HepG2 (cell line): Measurements from ENCODE around the gene NPBWR2. TPM values are rescaled to one million over a fixed set of nuclear protein-coding genes. Genes with fewer than 3 reads are reported as not detected.

Experiments used
- FOXM1 ChIP-seq: sonication (generic); formaldehyde crosslinking; IDR thresholded peaks from 2 replicates; pipeline ENCODE4 v1.5.0; 2020; ENCODE audit warnings: missing genetic modification reagents
- NFKBIZ ChIP-seq: IDR thresholded peaks from 2 replicates; pipeline ENCODE4 v1.6.1; 2018; ENCODE audit warnings: missing genetic modification reagents, missing compliant biosample characterization
- NPAS2 ChIP-seq: sonication (generic); formaldehyde crosslinking; IDR thresholded peaks from 2 replicates; pipeline ENCODE4 v1.8.0; 2022; ENCODE audit warnings: mild to moderate bottlenecking, missing genetic modification reagents, borderline replicate concordance
- PLRG1 ChIP-seq: fragments of 450-650 bp; conservative IDR thresholded peaks from 2 replicates; pipeline ENCODE4 v1.6.1; 2016
- RFXAP ChIP-seq: sonication (generic); formaldehyde crosslinking; IDR thresholded peaks from 2 replicates; pipeline ENCODE4 v1.4.0; 2020; ENCODE audit warnings: missing genetic modification reagents, borderline replicate concordance
- SALL1 ChIP-seq: sonication (generic); formaldehyde crosslinking; IDR thresholded peaks from 2 replicates; pipeline ENCODE4 v1.8.0; 2022; ENCODE audit warnings: mild to moderate bottlenecking, missing genetic modification reagents
- SALL2 ChIP-seq: sonication (generic); formaldehyde crosslinking; IDR thresholded peaks from 2 replicates; pipeline ENCODE4 v1.8.1; 2023; ENCODE audit warnings: mild to moderate bottlenecking, missing genetic modification reagents, inconsistent platforms
- SMYD3 ChIP-seq: sonication (generic); formaldehyde crosslinking; IDR thresholded peaks from 2 replicates; pipeline ENCODE4 v1.8.1; 2023; ENCODE audit warnings: mild to moderate bottlenecking, missing genetic modification reagents
- SP1 ChIP-seq, 2 experiments: fragments of 450-650 bp in 1 of 2; sonication (generic) in 1 of 2; formaldehyde crosslinking in 1 of 2; IDR thresholded peaks; 2 replicates each; pipeline versions ENCODE4 v1.4.0 to v1.6.1; 2016 to 2020; ENCODE audit warnings: missing genetic modification reagents in 1 of 2
- SRSF1 ChIP-seq: fragments of 200-400 bp; formaldehyde crosslinking; optimal IDR thresholded peaks from 2 replicates; pipeline ENCODE3; 2017; ENCODE audit warnings: mild to moderate bottlenecking, low read depth, low read length, moderate library complexity
- TFDP1 ChIP-seq: IDR thresholded peaks from 2 replicates; pipeline ENCODE4 v1.6.1; 2016; ENCODE audit warnings: missing compliant biosample characterization, missing genetic modification reagents, borderline replicate concordance
- ZFP36L1 ChIP-seq: sonication (generic); formaldehyde crosslinking; IDR thresholded peaks from 2 replicates; pipeline ENCODE4 v1.8.0; 2022; ENCODE audit warnings: mild to moderate bottlenecking, missing genetic modification reagents, moderate library complexity
- ZKSCAN1 ChIP-seq: fragments of 150-350 bp; IDR thresholded peaks from 2 replicates; pipeline ENCODE4 v1.6.1; 2014; ENCODE audit warnings: low read length
- ZNF225 ChIP-seq: sonication (generic); formaldehyde crosslinking; IDR thresholded peaks from 2 replicates; pipeline ENCODE4 v1.4.0; 2020; ENCODE audit warnings: mild to moderate bottlenecking, missing genetic modification reagents
- ZNF672 ChIP-seq: sonication (generic); formaldehyde crosslinking; IDR thresholded peaks from 2 replicates; pipeline ENCODE4 v1.8.1; 2022; ENCODE audit warnings: missing genetic modification reagents
- ZNF780A ChIP-seq: sonication (generic); formaldehyde crosslinking; IDR thresholded peaks from 2 replicates; pipeline ENCODE4 v1.8.0; 2022; ENCODE audit warnings: mild to moderate bottlenecking, missing genetic modification reagents, moderate library complexity
- ZNF83 ChIP-seq: sonication (generic); formaldehyde crosslinking; IDR thresholded peaks from 2 replicates; pipeline ENCODE4 v1.4.0; 2020; ENCODE audit warnings: missing genetic modification reagents, mild to moderate bottlenecking, borderline replicate concordance
- polyA plus RNA-seq, 8 experiments: library from polyadenylated mRNA; depleted of rRNA in 3 of 8; stranded (reverse) in 7 of 8; unstranded in 1 of 8; fragments of >200 nt; fragmentation: Illumina TruSeq in 4 of 8; extraction: Trizol in 4 of 8; gene quantifications; 2 replicates each; pipeline versions ENCODE4 v1.2.1 to v1.2.3, GENCODE V29; 2011 to 2016; ENCODE audit warnings: low read depth in 4 of 8, missing spikeins in 1 of 8, mixed read lengths in 1 of 8; ENCODE audit not compliant: insufficient read depth in 1 of 8
- total RNA-seq, 5 experiments: library from RNA; depleted of rRNA; stranded (reverse); fragments of >200 nt; fragmentation: Illumina TruSeq; extraction: Trizol; gene quantifications; 2 replicates each; pipeline ENCODE4 v1.2.3, GENCODE V29; 2016; ENCODE audit warnings: low read depth in 1 of 5
- TF ChIP-seq, protein P1 (sequence below): sonication (generic); formaldehyde crosslinking; IDR thresholded peaks from 2 replicates; pipeline ENCODE4 v1.4.0; 2020; ENCODE audit warnings: mild to moderate bottlenecking, missing genetic modification reagents
- TF ChIP-seq, protein P2 (sequence below): sonication (generic); formaldehyde crosslinking; IDR thresholded peaks from 2 replicates; pipeline ENCODE4 v1.5.1; 2020; ENCODE audit warnings: mild to moderate bottlenecking, moderate library complexity, missing genetic modification reagents

NPBWR2 gene
- total and polyA plus RNA-seq, 2 of the 13 experiments (the other 11 are each of a cell fraction or from before 2014, with no cell fraction given), result not detected

DNA sequence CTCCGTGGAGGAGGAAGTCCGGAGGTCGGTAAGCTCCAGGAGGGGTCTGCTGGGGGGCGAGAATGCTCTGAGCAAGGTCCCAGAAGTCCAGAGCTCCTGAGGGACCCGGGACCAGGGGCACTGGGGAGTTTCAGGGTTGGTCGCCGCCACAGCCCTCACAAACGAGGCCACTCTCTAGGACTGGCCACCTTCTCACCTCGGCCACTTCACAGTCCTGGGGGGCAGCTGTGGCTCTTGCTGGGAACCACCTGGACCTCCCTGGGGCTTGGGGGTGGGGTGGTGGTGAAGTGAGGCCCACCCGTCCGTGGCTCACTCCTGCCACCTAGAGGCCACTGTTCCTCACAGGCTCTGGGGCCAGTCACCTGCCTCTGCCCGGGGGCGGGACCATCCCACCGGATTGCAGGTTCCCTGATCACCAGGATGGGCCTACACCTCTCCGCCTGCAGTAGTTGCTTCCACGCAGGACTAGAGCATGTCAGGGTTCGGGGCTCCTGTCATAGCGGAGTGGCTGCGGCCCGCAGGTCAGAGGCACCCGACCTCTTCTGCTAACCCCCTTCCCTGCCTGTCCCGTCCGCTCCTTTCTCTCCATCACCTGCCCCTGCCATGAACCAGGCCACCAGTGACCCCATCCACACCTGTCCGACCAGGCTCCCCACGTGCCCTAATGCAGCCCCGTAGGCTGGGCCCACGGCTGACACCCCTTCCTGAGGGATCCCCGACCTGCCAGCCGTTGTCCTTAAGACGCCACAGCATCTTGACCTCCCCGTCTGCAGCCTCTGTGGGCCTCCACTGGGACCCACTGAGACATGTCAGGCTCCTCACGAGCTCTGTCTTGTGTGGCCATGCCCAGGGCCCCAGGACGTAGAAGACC, 49.5 kb downstream of the NPBWR2 start (continued):
- TF ChIP-seq, protein P1, sequence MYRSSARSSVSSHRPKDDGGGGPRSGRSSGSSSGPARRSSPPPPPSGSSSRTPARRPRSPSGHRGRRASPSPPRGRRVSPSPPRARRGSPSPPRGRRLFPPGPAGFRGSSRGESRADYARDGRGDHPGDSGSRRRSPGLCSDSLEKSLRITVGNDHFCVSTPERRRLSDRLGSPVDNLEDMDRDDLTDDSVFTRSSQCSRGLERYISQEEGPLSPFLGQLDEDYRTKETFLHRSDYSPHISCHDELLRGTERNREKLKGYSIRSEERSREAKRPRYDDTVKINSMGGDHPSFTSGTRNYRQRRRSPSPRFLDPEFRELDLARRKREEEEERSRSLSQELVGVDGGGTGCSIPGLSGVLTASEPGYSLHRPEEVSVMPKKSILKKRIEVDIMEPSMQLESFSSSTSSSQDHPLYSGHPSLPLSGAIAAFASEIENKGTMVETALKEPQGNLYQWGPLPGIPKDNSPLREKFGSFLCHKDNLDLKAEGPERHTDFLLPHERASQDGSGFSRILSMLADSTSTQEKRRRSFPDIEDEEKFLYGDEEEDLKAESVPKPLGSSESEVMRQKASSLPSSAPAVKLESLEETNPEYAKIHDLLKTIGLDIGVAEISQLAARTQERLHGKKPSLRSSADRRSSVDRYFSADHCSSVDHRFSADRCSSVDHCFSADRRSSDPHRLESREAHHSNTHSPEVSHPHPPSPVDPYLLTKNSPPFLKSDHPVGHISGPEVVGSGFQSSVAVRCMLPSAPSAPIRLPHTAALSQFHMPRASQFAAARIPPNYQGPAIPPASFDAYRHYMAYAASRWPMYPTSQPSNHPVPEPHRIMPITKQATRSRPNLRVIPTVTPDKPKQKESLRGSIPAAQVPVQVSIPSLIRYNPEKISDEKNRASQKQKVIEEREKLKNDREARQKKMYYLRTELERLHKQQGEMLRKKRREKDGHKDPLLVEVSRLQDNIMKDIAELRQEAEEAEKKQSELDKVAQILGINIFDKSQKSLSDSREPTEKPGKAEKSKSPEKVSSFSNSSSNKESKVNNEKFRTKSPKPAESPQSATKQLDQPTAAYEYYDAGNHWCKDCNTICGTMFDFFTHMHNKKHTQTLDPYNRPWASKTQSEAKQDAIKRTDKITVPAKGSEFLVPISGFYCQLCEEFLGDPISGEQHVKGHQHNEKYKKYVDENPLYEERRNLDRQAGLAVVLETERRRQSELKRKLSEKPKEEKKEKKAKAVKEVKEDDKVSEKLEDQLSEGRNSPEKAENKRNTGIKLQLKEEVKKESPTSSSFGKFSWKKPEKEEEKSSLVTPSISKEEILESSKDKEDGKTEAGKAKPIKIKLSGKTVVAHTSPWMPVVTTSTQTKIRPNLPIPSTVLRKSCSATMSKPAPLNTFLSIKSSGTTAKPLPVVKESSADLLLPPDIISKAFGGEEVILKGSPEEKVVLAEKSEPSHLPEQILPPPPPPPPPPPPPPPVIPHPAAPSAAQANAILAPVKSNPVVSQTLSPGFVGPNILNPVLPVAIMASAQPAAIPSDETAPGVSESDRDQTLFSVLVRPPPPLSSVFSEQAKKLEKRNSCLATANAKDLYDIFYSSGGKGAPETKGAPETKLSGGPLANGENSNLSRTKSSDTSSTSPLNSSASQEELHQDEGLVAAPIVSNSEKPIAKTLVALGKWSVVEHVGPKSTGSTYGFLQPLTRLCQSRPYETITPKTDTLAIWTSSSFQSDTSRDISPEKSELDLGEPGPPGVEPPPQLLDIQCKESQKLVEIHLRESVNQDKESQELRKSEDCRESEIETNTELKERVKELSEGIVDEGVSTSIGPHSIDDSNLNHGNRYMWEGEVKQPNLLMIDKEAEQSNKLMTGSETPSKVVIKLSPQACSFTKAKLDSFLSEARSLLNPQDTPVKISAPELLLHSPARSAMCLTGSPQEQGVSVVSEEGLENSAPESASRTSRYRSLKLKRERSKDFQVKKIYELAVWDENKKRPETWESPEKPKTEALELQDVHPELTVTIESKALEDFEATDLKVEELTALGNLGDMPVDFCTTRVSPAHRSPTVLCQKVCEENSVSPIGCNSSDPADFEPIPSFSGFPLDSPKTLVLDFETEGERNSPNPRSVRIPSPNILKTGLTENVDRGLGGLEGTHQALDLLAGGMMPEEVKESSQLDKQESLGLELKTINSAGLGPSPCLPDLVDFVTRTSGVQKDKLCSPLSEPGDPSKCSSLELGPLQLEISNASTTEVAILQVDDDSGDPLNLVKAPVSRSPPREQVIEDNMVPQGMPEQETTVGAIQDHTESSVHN, result no peak
- TF ChIP-seq SMYD3 (CRISPR knock-in tag) (no peak), ZNF225 (CRISPR knock-in tag) (peak; percentile 27; the same call in 1 of the 2 replicates), TFDP1 (no peak), SRSF1 (peak; percentile 92), ZKSCAN1 (no peak), SALL1 (CRISPR knock-in tag) (peak; percentile 36; the same call in 1 of the 2 replicates), FOXM1 (CRISPR knock-in tag) (no peak), NFKBIZ (CRISPR knock-in tag) (no peak), ZFP36L1 (CRISPR knock-in tag) (no peak), ZNF672 (peak; percentile 55; the same call in 1 of the 2 replicates), SP1 (IDR thresholded peaks at IDR 0.05) (no peak), SP1 (CRISPR knock-in tag; IDR thresholded peaks at IDR 0.05) (peak; percentile 83), SALL2 (CRISPR knock-in tag) (peak; percentile 99), ZNF83 (CRISPR knock-in tag) (no peak), ZNF780A (peak; percentile 24; the same call in 1 of the 2 replicates), PLRG1 (no peak), NPAS2 (CRISPR knock-in tag) (no peak), RFXAP (peak; percentile 73; the same call in 1 of the 2 replicates)
- TF ChIP-seq, protein P2, sequence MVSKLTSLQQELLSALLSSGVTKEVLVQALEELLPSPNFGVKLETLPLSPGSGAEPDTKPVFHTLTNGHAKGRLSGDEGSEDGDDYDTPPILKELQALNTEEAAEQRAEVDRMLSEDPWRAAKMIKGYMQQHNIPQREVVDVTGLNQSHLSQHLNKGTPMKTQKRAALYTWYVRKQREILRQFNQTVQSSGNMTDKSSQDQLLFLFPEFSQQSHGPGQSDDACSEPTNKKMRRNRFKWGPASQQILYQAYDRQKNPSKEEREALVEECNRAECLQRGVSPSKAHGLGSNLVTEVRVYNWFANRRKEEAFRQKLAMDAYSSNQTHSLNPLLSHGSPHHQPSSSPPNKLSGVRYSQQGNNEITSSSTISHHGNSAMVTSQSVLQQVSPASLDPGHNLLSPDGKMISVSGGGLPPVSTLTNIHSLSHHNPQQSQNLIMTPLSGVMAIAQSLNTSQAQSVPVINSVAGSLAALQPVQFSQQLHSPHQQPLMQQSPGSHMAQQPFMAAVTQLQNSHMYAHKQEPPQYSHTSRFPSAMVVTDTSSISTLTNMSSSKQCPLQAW (CRISPR knock-in tag), result no peak; the same call in 1 of the 2 replicates
